Activated T-helper 1 cell treated with Interleukin-2 at 50 U/mL for 16 hours (primary cell): Measurements from ENCODE around the gene CEP126.

Source experiments
- DNase-seq: peaks from one replicate; pipeline ENCODE4 v3.0.0-alpha.2; 2020; ENCODE audit warnings: low read depth

Gene CEP126

DNA sequence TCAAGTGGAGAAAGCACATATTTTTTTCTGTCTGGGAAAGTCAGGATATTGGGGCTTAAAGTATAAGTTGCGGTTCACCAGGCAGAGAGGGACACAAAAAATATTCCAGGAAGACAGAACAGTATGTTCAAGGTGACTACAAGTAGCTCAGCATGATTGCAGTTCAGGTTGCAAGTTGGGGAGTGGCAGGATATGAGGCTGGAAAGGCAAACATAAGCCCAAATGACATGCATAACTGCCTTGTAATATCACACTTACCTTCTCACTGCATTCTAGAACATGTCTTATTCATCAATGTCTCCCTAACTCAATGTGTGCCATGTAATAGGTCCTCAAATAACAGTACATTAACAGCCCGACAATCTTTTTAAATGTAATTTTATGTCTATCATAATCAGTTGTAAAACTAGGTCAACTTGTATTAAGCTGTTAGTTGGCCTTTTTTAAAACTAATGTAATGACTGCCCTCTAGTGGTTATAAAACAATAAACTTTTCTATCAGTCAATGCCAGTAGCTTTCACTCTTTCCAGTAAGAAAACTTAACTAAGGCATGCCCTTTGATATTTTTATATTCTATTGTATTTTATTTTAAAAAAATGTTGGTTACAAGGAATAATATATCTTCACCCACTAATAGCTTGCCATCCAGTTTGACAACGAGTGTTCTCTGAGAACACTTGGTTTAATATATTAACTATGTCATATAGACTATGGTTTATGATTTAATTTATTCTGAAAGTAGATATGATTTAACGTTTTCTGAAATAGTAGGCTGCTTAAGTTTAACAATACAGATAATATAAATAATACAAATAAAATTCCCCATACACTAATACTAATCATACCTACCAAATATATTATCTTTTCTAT, 93.0 kb downstream of the CEP126 start:
- no peak for DNase-seq

DNA sequence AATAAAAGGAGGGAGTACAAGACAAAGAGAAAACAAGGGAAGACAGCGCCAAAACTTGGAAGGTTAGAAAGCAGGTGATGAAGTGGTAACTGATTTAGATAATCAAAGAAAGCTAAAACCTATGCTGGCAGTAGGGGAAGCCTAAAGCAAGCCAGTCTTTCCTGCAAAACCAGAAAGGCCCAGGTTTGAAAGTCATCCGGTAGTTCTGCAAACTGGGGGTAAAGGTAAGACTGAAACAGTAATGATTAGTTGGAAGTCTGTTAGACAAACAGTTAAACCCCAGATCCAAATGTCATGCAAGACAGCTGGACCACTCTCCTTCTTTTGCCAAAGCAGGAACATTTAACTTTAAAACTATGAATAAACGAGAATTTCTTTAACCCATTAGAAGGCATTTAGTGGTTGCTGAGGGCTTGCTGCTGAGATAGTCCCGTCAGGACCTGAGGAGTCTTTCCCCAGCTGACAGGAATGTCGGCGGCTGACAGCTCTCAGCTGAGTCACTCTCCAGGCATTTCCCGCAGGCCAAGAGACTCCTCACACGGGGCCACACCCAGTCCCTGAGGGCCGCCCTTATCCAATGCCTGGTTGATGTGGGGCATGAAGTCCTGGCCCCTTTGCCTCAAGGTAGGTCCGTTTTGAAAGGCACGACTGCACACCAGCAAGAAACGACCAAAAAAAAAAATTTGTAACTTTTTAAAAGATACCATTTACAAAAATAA, 96.1 kb downstream of the CEP126 start:
- no peak for DNase-seq

DNA sequence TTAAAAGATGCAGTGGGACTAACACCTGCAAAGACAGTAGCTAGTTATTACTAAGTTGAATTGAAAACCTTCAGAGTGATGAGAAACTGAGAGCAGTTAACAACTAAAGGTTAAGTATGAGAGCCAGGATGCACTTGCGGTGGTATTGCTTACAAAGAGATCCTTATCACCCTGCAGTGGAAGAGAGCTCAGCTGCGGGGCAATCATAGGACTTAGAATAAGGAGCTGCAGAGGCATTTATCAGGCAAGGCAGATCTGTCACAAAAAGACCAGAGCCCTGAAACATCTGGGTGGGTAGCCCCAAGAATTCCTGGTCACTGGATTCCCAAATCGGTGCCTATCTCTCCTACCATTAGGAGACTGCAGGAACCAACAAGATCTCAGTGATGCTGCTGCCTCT, 98.1 kb downstream of the CEP126 start:
- DNase-seq, result no peak

DNA sequence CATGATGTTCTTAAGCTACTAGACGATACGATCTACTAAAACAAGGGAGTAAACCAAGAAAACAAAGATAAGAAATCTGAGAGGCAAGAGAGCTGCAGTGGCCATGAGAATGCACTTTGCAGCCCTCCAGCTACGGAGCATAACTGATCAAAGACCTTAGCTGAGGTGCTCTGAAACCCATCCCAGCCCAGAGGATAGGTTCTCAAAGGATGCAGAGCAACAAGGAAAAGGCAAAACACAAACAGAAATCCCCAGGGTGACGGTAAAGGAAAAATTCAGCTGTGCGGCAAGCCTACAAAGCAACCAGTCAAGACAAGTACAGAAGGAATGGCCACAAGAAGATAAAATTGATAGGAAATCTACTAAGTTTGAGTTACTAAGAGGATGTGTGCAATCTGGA, 99.9 kb downstream of the CEP126 start:
- no peak for DNase-seq

DNA sequence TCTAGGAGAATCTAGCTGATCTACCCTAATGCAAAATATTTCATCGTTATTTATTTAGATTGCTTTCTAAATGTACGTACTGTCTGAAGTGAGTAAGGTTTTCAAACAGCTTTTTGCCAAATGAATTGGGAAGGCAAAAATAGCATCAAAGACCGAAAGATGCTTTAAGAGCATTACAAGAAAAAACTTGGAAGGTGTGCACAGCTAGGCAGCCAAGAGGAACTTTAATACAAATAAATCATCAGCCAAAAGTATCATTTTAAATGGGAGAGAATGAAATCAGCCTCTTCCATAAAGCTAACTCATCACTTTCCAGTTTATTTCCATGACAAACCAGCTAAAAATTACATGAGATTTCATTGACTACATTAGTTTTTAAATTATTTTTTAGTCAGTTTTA, 102.2 kb downstream of the CEP126 start:
- no peak for DNase-seq

- no peak for DNase-seq
These were observed 111.4 kb downstream of the CEP126 start for GRCh38 chr11:102026217-102026616.

GRCh38 chr11:102026959-102027358, 112.1 kb downstream of the CEP126 start:
- no peak for DNase-seq

- no peak for DNase-seq
These were observed 121.9 kb downstream of the CEP126 start for GRCh38 chr11:102036757-102037156.

GRCh38 chr11:102046841-102047240, 132.0 kb downstream of the CEP126 start:
- no peak for DNase-seq

GRCh38 chr11:102047305-102047924, 132.6 kb downstream of the CEP126 start, which contains the start of gene CFAP300:
TSS of gene CFAP300 (plus strand) at chr11:102047437. CDS start at chr11:102047471, 34 bp downstream.
- DNase-seq, result peak; percentile 11
